ENCODE data around the gene PTH2.

The PTH2 gene

DNA sequence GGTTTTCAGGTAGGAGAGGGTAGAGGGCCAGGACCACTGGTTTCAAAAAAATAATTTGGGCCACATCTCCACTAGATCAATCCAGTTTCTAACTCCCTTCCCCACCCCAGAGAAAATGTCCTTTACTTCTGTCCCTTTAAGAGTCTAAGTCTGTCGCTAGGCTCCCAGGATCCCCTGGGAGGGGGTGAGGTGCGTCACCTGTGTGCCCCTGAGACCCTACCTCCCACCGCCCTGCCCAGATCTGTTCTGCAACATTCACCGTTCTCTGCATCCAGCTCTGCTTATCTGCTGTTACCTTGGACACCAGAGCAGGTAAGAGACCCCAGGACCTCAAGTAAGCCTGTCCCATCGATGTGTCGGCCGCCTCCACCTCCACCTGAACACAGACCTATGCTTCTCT is 1.9 kb upstream of the PTH2 start, which contains the start of gene GFY:
Gene GFY (plus strand): TSS at position 211 of the 400 bp plus-strand sequence. CDS start 1,043 bp downstream, outside the sequence.
- H4K20me1 ChIP-seq (ENCODE audit: insufficient read depth, low read length) = no peaks in the 10 kb centered on the region
- H3K4me3 ChIP-seq (ENCODE audit: low read length) = no peak within 1 kb of the TSS
- H3K27ac ChIP-seq (ENCODE audit: low read length) = no peak within 1 kb of the TSS
- H3K27me3 ChIP-seq (ENCODE audit: low read depth, low read length) = peaks cover 41% of the 10 kb centered on the region
- peak within 1 kb of the TSS; percentile 76; the same call in 1 of the 2 replicates for H2AFZ ChIP-seq (ENCODE audit: low read depth, low read length)
- TF ChIP-seq EZH2phosphoT487 (IDR thresholded peaks at IDR 0.05; ENCODE audit: low read depth) = no peak
- TF ChIP-seq, protein P1, sequence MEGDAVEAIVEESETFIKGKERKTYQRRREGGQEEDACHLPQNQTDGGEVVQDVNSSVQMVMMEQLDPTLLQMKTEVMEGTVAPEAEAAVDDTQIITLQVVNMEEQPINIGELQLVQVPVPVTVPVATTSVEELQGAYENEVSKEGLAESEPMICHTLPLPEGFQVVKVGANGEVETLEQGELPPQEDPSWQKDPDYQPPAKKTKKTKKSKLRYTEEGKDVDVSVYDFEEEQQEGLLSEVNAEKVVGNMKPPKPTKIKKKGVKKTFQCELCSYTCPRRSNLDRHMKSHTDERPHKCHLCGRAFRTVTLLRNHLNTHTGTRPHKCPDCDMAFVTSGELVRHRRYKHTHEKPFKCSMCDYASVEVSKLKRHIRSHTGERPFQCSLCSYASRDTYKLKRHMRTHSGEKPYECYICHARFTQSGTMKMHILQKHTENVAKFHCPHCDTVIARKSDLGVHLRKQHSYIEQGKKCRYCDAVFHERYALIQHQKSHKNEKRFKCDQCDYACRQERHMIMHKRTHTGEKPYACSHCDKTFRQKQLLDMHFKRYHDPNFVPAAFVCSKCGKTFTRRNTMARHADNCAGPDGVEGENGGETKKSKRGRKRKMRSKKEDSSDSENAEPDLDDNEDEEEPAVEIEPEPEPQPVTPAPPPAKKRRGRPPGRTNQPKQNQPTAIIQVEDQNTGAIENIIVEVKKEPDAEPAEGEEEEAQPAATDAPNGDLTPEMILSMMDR (IDR thresholded peaks at IDR 0.05; ENCODE audit: low read depth, low read length) = no peak
- no peak within 1 kb of the TSS for H3K9ac ChIP-seq (ENCODE audit: low read length)
- H3K79me2 ChIP-seq (ENCODE audit: low read length) = no peaks in the 10 kb centered on the region
- H3K9me3 ChIP-seq (ENCODE audit: insufficient read depth, low read length) = no peaks in the 10 kb centered on the region
- no peak within 1 kb of the TSS for H3K4me2 ChIP-seq (ENCODE audit: low read length)
- H3K36me3 ChIP-seq (replicated peaks; ENCODE audit: low read depth, low read length) = no peaks in the 10 kb centered on the region
- peaks cover 5% of the 10 kb centered on the region for H3K4me1 ChIP-seq (ENCODE audit: low read length)

DNA sequence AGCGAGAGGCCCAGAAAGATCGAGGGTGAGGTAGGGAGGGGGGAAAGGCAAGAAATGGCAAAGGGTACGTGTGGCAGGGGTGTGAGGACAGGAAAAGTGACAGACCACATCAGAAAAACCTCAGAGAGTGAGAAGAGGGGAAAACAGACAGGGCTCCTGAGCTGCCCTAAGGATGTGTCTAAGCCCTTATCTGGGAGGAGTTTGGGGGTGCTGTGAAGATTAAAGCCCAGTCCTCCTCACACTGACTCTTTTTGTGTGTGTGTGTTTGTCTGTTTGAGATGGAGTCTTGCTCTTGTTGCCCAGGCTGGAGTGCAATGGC is 703 bp upstream of the PTH2 start:
- no peak overlapping the region for H3K4me3 ChIP-seq (ENCODE audit: low read length)
- no peak for TF ChIP-seq EZH2phosphoT487 (IDR thresholded peaks at IDR 0.05; ENCODE audit: low read depth)
- TF ChIP-seq, protein P1 (IDR thresholded peaks at IDR 0.05; ENCODE audit: low read depth, low read length) = no peak
- no peak overlapping the region for H3K27ac ChIP-seq (ENCODE audit: low read length)
- no peak overlapping the region for H3K9ac ChIP-seq (ENCODE audit: low read length)
- no peaks in the 10 kb centered on the region for H3K79me2 ChIP-seq (ENCODE audit: low read length)
- no peak overlapping the region for H2AFZ ChIP-seq (ENCODE audit: low read depth, low read length)
- H3K4me1 ChIP-seq (ENCODE audit: low read length) = no peaks in the 10 kb centered on the region
- no peaks in the 10 kb centered on the region for H4K20me1 ChIP-seq (ENCODE audit: insufficient read depth, low read length)
- H3K27me3 ChIP-seq (ENCODE audit: low read depth, low read length) = peaks cover 43% of the 10 kb centered on the region
- H3K9me3 ChIP-seq (ENCODE audit: insufficient read depth, low read length) = no peaks in the 10 kb centered on the region
- H3K36me3 ChIP-seq (replicated peaks; ENCODE audit: low read depth, low read length) = no peaks in the 10 kb centered on the region
- H3K4me2 ChIP-seq (ENCODE audit: low read length) = no peak overlapping the region

DNA sequence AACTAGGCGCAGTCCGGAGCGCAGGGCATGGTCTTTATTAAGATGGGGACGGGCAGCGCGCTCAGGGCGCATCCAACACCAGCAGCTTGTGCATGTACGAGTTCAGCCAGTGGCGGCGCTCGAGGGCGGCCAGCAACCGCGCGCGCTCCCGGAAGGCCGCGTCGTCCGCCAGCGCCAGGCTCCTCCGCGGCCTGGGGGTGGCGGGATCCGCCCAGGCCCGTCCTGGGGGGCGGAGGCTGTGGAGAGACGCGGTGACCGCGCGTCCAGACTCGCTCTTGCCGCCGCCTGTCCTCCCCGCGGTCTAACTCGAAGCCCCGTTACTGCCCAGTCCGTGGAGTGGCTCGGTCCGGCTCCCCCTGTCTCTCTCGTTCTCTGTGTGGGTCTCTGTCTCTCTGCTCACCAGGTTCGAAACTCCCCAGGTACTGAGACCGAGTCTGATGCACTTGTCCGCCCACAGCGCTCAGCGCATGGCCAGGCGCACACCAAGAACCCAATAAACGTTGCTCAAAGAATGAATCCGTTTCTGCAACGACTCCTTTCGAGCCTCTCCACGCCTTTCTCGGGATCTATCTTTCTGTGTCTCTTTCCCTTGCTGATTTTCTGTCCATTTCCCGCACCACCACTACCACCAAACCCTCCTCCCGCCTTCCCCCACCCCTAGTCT is 702 bp downstream of the PTH2 start:
- no peaks in the 10 kb centered on the region for H3K4me1 ChIP-seq (ENCODE audit: low read length)
- TF ChIP-seq, protein P1 (IDR thresholded peaks at IDR 0.05; ENCODE audit: low read depth, low read length) = no peak
- TF ChIP-seq EZH2phosphoT487 (IDR thresholded peaks at IDR 0.05; ENCODE audit: low read depth) = no peak
- no peak overlapping the region for H3K27ac ChIP-seq (ENCODE audit: low read length)
- H4K20me1 ChIP-seq (ENCODE audit: insufficient read depth, low read length) = no peaks in the 10 kb centered on the region
- H3K79me2 ChIP-seq (ENCODE audit: low read length) = no peaks in the 10 kb centered on the region
- no peak overlapping the region for H2AFZ ChIP-seq (ENCODE audit: low read depth, low read length)
- H3K4me3 ChIP-seq (ENCODE audit: low read length) = no peak overlapping the region
- H3K36me3 ChIP-seq (replicated peaks; ENCODE audit: low read depth, low read length) = no peaks in the 10 kb centered on the region
- peaks cover 47% of the 10 kb centered on the region for H3K27me3 ChIP-seq (ENCODE audit: low read depth, low read length)
- H3K9me3 ChIP-seq (ENCODE audit: insufficient read depth, low read length) = no peaks in the 10 kb centered on the region
- no peak overlapping the region for H3K4me2 ChIP-seq (ENCODE audit: low read length)
- H3K9ac ChIP-seq (ENCODE audit: low read length) = no peak overlapping the region

DNA sequence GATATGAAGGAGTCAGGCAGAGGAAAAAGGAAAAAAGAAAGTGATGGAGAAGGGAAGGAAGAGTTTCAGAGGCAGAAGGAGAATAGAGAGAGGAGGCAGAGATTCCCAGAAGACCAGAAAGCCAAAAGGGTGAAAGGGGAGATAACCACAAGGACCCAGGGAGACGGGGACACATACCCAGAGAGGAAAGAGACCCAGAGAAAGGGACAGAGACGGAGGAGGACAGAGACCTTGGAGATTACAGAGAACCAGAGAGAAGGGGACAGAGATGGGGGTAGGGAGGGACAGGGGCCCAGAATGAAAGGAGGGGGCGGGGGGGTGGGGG is 1.4 kb downstream of the PTH2 start:
- Histone ChIP-seq H2AFZ (ENCODE audit: low read depth, low read length) (no peak overlapping the region), H3K27ac (ENCODE audit: low read length) (no peak overlapping the region), H3K9ac (ENCODE audit: low read length) (no peak overlapping the region), H3K4me2 (ENCODE audit: low read length) (no peak overlapping the region), H3K36me3 (replicated peaks; ENCODE audit: low read depth, low read length) (no peaks in the 10 kb centered on the region), H3K9me3 (ENCODE audit: insufficient read depth, low read length) (no peaks in the 10 kb centered on the region), H3K79me2 (ENCODE audit: low read length) (no peaks in the 10 kb centered on the region), H4K20me1 (ENCODE audit: insufficient read depth, low read length) (no peaks in the 10 kb centered on the region), H3K4me1 (ENCODE audit: low read length) (no peaks in the 10 kb centered on the region), H3K27me3 (ENCODE audit: low read depth, low read length) (peaks cover 43% of the 10 kb centered on the region), H3K4me3 (ENCODE audit: low read length) (no peak overlapping the region)
- TF ChIP-seq EZH2phosphoT487 (IDR thresholded peaks at IDR 0.05; ENCODE audit: low read depth) = no peak
- TF ChIP-seq, protein P1 (IDR thresholded peaks at IDR 0.05; ENCODE audit: low read depth, low read length) = no peak
